Stimulated activated CD8-positive, alpha-beta memory T cell treated with anti-CD3 and anti-CD28 coated beads, Interleukin-12 subunit alpha, Interleukin-12 subunit beta, amount 100 ng/mL, for 24 hours (primary cell): ENCODE results near the gene GPR37L1.
"Not testable (repeated sequence)": the region's sequence is repeated elsewhere in the genome, so short reads cannot be mapped to it uniquely, and the experiment has no call there.

Experiments
- DNase-seq: peaks from one replicate; pipeline ENCODE4 v3.0.0-alpha.2; 2020; ENCODE audit errors: extremely low read depth

The GPR37L1 gene

GRCh38 chr1:202154766-202155477, 32.2 kb downstream of the GPR37L1 start:
- DNase-seq = no peak

- DNase-seq = no peak
Observed at GRCh38 chr1:202155478-202156021, 32.8 kb downstream of the GPR37L1 start.

GRCh38 chr1:202156590-202156989, 33.9 kb downstream of the GPR37L1 start:
- no peak for DNase-seq

DNA sequence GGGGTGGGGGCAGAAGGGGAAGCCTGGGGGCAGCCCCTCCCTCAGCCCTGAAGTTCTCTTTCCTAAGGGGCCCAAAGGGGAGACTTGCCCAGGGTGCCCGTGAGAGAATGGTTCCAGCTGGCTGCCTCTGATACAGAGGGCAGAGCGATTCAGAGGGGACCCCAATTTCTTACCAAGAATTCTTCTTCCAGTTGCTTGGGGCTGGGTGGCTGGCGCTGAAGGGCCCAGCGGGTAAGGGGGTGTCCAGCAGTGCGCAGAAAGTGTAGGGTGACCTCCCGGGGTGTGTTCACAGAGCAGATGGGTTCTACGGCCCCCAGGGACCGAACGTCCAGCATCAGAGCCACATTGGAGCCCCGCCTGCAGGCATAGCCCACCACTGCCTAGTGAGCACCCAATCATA, 35.2 kb downstream of the GPR37L1 start:
- no peak for DNase-seq

- DNase-seq = no peak
Observed at GRCh38 chr1:202158810-202159533, 36.3 kb downstream of the GPR37L1 start.

DNA sequence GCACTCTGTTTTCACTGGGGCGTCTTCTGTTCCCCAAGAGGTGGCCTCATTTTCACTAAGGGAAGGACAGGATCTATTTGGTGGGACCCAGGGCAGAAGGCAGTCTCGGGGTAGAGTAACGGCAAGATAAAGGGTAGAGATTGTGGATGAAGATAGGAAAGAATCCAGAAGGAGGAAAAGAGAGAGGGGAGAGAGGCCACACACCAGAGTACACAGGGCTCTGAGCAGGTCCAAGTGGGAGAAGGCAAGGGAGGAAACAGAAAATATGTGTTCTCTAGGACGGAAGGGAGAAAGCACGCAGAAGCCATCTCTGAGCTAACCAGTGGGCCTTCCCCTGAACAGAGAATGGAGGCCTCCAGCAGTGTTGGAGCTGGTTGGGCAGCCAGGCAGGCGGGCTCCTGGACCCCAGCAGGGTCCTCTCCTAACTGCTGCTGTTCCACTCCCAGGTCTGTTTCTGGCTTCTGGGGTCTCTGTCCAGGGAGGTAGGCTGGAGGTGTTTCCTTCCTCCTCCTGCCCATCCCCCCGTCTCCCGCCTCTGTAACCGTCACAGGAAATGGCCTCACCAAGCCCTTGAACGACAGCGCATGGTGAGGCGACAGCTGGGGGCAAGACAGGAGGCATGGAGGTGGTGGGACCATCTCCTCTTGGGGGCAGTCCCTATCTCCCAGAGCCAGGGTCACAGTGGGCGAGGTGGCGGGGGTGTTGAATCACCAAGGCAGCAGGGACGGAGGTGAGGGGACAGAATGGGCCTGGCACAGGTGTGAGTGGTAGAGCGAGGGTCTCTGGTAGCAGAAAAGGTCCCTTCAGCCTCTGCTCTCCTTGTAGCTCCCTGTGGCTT, 37.0 kb downstream of the GPR37L1 start:
- no peak for DNase-seq

- DNase-seq = peak; percentile 80
Observed at GRCh38 chr1:202160377-202160940, 37.7 kb downstream of the GPR37L1 start, which contains the start of gene PTPN7. PTPN7 (minus strand) TSS chr1:202160602; CDS start chr1:202159402, 1,200 bp downstream.

DNA sequence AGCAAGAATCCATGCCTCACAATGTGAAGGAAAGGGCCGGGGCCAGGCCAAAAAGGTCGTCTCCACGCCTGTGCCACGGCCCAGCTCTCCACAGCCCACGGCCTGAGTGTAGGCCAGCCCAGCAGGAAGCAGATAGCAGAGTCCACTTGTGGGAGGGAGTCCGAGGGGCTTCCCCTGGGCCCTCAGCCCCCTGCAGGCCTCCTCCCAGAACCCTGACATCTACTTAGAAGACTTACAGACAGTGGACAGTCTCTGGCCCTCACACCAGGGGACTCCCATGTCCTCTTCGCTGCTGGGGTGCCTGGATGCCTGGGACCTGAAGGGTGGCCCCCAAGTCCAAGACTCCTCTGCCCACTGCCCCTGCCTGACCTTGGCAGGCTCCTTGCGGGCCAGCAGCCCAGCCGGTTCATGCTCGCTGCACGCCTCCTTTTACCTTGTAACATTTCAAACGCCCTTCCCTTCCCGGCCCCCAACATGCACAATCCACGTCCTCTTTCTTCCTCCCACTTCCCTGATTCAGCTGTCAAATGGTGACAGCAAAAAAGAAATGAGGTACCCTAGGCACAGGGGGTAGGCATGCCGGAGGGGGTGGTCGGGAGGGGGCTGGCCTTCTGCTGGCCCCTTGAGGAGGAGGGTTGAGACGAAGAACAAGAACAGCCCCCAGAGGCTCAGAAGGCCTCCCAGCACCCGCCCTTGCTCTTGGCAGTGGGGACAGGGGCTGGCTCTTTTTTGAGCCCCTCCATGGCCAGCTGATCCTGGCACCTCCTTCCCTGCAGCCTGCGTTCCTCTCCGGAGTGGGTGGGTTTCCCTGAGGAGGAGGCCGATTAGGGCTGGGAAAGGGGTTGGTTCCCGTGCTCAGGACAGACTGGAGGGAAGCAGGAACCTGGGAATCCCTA, 38.7 kb downstream of the GPR37L1 start:
- no peak for DNase-seq

- no peak for DNase-seq
Observed at GRCh38 chr1:202162047-202162417, 39.3 kb downstream of the GPR37L1 start.

- no peak for DNase-seq
Observed at GRCh38 chr1:202162418-202163280, 39.9 kb downstream of the GPR37L1 start.

DNA sequence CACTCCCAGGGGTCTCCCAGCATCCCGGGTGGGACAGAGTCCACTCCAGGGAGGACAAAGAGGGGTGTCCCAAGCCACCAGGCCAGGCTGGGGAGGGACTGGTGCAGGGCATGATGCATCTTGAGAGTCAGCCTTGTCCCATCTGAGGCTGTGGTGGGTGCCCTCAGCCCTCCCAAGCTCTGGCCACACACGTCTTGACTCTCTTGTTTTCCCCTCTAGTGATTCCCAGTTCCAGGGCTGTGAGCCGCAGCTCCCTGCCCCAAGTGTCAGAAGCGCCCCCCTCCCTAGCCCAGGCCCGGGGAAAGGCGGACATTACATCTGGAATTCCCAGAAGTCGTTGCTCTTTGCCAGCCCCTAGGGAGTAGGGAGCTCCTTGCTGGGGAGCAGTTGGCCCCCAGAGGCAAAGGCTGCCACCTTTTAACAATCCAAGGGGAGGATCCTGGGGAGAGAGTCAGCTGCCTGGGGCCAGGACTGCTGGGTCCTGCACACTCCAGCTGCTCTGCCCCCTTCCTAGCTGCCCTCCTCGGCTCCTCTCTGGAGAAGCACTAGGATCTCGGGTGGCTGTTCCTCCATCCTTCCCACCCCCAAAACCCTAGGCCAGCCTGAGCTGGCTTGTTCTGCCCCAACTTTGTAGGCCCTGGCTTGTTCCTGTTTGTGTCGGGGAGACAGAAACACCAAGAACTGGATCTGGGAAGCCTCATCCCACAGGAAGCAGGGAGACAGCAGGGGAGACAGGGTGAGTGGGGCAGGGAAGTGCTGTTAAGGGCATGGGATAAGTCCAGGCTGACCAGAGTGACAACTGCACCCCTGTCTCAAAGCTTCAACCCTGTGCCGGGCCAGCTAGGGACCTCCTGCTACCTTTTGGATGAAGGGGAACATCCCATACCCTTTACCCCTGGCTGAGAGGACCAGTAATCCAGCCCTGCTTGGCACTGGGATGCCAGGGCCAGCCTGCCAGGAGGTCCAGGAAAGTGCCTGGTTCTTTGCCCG, 40.9 kb downstream of the GPR37L1 start:
- no peak for DNase-seq

DNA sequence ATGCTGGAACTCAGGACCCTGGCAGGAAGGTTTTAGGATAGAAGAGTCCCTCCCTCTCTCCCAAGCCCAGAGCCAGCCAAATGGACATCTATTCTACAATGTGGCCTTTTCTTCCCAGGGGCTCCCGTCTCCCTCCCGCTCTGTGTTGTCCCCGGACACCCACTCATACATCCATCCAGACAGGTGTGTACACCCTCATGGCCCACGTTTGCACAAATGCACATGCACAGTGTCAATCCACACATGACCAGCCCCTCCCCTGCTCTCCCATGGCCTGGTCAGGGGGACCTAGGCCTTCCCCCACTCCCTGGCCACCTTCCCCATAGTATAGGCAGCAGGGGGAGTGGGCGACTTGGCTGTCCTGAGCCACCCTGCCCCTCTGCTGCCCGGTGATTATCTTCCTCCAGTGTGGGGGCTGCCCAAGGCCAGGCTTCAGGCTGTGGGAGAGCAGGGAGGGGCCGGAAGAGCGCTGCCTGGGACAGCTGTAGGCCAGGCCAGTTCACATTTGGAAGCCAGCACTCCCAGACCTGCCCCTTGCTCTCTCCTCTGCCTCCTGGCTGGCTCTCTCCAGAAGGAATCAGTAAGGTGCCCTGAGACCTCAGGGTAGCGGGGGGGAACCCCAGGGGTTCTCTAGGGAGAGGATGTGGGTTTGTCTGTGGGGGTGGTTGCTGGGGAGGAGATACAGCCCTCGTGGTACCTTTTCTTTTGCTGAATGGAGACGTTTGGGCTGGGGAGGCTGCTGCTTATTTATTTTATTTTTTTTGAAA, 41.7 kb downstream of the GPR37L1 start:
- no peak for DNase-seq

GRCh38 chr1:202165267-202165941, 42.7 kb downstream of the GPR37L1 start:
- no peak for DNase-seq

- no peak for DNase-seq
Observed at GRCh38 chr1:202165942-202166843, 43.5 kb downstream of the GPR37L1 start.

GRCh38 chr1:202167054-202167453, 44.3 kb downstream of the GPR37L1 start:
- not testable (repeated sequence) for DNase-seq
